Measurements from ENCODE around the gene ZNF248. TPM values are rescaled to one million over a fixed set of nuclear protein-coding genes. Genes with fewer than 3 reads are reported as not detected.
"Not testable (repeated sequence)": the region's sequence is repeated elsewhere in the genome, so short reads cannot be mapped to it uniquely, and the experiment has no call there.

ZNF248 gene
- total and polyA plus RNA-seq, 4 donors = 28.9 to 40.1 (median 30.6) TPM

DNA sequence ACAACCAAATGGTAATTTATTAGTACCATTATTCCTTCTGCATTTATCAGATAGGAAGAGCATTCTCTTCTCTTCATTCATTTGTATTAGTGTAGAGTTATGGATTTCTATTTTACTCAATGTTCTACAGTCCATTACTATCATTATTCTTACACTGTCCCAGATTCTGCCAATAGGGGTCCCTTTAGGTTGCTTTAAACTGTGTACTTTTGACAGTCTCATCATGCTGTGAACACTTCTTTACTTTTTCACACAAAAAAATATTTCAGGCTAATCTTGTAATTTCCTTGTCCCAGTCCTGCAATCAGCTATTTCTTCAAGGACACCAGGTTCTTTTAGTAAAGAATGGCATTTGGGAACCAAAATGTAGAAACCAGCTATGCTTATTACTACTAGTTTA, 99.3 kb downstream of the ZNF248 start:
- H3K27me3 ChIP-seq (ENCODE audit: control insufficient read depth, insufficient read depth, low read length) = no peaks in the 10 kb centered on the region
- no peaks in the 10 kb centered on the region for H3K4me1 ChIP-seq (ENCODE audit: control insufficient read depth, insufficient read depth, low read length)
- H3K4me3 ChIP-seq (ENCODE audit: low read depth, low read length) = no peak overlapping the region
- H3K9me3 ChIP-seq (ENCODE audit: control insufficient read depth, insufficient read depth, low read length) = peaks cover 4% of the 10 kb centered on the region
- H3K27ac ChIP-seq (ENCODE audit: low read depth, low read length) = no peak overlapping the region
- no peak for DNase-seq (ENCODE audit: low read depth in 4 of 6, low spot score in 6 of 6)
- H3K36me3 ChIP-seq (ENCODE audit: control insufficient read depth, insufficient read depth, low read length) = no peaks in the 10 kb centered on the region

DNA sequence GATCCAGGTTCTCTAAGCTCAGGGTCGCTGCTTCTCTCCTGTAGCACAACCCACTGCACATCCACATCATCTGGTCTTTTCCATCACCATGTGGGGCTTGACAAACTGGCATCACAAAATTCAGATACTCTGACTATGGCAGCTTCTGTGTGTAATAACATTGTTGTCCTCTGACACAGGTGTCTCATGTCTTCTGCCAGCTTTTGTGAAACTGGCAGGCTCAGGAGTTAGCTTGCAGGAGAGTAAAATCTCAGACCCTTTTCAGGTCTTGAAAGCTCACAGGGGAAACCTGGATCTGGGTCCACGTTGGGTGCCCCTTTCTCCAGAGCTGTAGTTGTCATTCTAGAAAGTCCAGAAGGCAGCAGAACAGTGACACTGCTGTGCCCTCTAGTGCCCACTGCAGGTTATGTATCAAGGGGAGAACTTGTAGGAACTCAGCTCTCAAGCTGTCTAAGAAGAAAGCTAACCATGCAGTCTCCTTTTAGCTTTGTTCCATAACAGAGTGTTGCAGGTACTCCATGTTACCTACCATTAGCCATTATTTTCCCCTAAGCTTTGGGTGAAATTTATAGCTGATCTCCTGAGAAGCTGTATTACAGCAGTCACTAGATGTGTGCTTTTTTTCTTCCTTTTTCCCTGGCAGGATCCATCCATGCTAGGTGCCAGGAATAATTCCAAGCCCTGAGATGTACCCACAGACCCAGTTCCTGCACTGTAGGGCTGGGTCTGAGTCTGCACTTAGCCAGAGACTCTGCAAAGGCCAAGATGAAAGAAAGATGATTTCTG, 102.7 kb downstream of the ZNF248 start:
- H3K9me3 ChIP-seq (ENCODE audit: control insufficient read depth, insufficient read depth, low read length) = no peaks in the 10 kb centered on the region

DNA sequence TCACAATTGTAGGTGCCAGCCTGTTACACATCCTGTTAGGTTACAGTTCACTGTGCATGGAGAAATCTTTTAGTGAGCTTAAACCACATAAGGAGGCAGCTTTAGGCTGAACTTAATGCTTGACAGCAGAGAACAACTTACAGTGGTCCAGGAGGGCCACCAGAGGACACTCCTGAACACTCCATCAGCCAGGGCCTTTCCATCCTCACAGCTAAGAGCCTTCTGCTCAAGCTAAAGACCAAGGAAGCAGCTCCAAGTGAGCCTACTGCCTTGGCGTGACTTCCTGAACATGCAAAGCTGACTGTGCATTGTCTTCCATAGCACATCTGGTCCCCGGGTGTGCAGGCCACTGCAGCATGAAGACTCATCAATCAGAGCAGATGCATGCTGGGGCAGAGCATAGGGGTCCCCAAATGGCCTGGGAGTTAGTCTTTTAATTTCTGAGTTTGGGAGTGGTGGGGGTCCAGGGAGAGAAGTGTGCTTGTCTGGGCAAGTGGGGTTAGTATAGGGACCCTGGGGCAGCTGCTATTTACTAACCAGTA, 105.0 kb downstream of the ZNF248 start:
- WGBS (ENCODE audit: insufficient coverage) = 86% methylated on average over 2 of the region's 2 CpGs
- Histone ChIP-seq H3K27me3 (ENCODE audit: control insufficient read depth, insufficient read depth, low read length) (no peaks in the 10 kb centered on the region), H3K4me3 (ENCODE audit: low read depth, low read length) (no peak overlapping the region), H3K27ac (ENCODE audit: low read depth, low read length) (no peak overlapping the region), H3K36me3 (ENCODE audit: control insufficient read depth, insufficient read depth, low read length) (no peaks in the 10 kb centered on the region), H3K9me3 (ENCODE audit: control insufficient read depth, insufficient read depth, low read length) (no peaks in the 10 kb centered on the region), H3K4me1 (ENCODE audit: control insufficient read depth, insufficient read depth, low read length) (no peaks in the 10 kb centered on the region)
- DNase-seq (ENCODE audit: low read depth in 4 of 6, low spot score in 6 of 6) = no peak

More for the DNA sequence above, 102.7 kb downstream of the ZNF248 start:
- Histone ChIP-seq H3K4me3 (ENCODE audit: low read depth, low read length) (no peak overlapping the region), H3K27ac (ENCODE audit: low read depth, low read length) (no peak overlapping the region), H3K27me3 (ENCODE audit: control insufficient read depth, insufficient read depth, low read length) (no peaks in the 10 kb centered on the region), H3K4me1 (ENCODE audit: control insufficient read depth, insufficient read depth, low read length) (no peaks in the 10 kb centered on the region), H3K36me3 (ENCODE audit: control insufficient read depth, insufficient read depth, low read length) (no peaks in the 10 kb centered on the region)
- 17% methylated on average over 2 of the region's 2 CpGs for WGBS (ENCODE audit: insufficient coverage)
- DNase-seq (ENCODE audit: low read depth in 4 of 6, low spot score in 6 of 6) = no peak

DNA sequence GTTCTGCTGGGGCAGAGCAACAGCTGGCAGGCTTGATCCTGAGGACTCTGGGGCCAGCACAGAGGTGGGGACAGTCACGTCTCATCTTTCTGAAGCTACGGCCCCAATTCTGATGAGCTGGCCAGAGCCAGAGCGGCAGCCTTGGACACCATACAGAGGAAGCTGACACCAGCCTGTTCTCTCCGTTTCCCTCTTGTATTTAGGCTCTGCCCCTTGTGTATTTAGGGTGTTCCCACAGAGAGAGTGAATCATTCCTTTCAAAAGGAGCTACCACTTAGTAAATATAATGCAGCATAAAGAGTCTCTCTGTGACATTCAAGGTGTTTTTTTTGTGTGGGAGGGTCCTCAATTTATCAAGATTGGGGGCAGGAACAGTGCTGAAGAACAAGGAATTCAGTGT, 109.2 kb downstream of the ZNF248 start:
- 91% methylated on average over 2 of the region's 4 CpGs for WGBS (ENCODE audit: insufficient coverage)
- no peaks in the 10 kb centered on the region for H3K27me3 ChIP-seq (ENCODE audit: control insufficient read depth, insufficient read depth, low read length)
- no peaks in the 10 kb centered on the region for H3K4me1 ChIP-seq (ENCODE audit: control insufficient read depth, insufficient read depth, low read length)
- H3K9me3 ChIP-seq (ENCODE audit: control insufficient read depth, insufficient read depth, low read length) = no peaks in the 10 kb centered on the region
- no peaks in the 10 kb centered on the region for H3K36me3 ChIP-seq (ENCODE audit: control insufficient read depth, insufficient read depth, low read length)
- DNase-seq (ENCODE audit: low read depth in 4 of 6, low spot score in 6 of 6) = no peak
- H3K4me3 ChIP-seq (ENCODE audit: low read depth, low read length) = no peak overlapping the region
- no peak overlapping the region for H3K27ac ChIP-seq (ENCODE audit: low read depth, low read length)

DNA sequence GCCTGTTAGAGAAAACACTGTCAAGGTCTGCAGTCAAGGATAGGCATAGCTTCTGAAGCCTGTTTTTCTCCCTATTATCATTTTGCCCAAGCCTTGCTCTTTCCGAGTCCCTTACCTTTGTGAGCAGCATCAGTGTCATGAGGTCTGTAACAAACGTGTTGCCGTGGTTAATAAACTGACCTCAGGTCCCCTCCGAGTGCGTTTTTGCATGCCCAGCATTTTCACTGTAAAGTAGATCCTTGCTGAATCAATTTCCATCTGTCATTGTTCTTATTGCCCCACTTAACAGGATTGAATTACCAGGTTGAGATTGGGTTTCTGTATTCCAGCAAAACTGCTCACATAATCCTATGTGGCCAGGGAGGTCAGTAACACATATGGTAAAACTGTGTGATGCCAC, 110.3 kb downstream of the ZNF248 start:
- 58% methylated on average over 5 of the region's 5 CpGs for WGBS (ENCODE audit: insufficient coverage)
- H3K36me3 ChIP-seq (ENCODE audit: control insufficient read depth, insufficient read depth, low read length) = no peaks in the 10 kb centered on the region
- no peaks in the 10 kb centered on the region for H3K4me1 ChIP-seq (ENCODE audit: control insufficient read depth, insufficient read depth, low read length)
- H3K4me3 ChIP-seq (ENCODE audit: low read depth, low read length) = no peak overlapping the region
- H3K27me3 ChIP-seq (ENCODE audit: control insufficient read depth, insufficient read depth, low read length) = no peaks in the 10 kb centered on the region
- no peak overlapping the region for H3K27ac ChIP-seq (ENCODE audit: low read depth, low read length)
- no peaks in the 10 kb centered on the region for H3K9me3 ChIP-seq (ENCODE audit: control insufficient read depth, insufficient read depth, low read length)
- no peak for DNase-seq (ENCODE audit: low read depth in 4 of 6, low spot score in 6 of 6)

DNA sequence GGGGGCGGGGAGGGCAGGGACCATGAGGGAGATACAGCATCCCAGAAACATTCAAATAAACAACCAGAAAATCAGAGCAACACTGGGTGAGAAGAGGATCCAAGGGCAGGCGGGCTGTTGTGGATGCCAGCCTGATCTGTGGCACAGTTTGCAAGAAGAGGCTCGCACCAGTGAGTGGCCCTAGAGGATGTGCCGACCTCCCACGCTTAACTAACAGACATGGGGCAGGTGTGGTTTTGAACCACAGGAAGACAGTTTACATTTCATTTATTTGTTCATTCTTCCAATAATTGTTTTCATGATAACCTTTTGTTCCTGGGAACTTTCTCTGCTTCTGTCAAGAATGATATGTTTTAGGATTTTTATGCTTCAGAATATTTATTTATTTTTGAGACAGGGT, 115.6 kb downstream of the ZNF248 start:
- no peaks in the 10 kb centered on the region for H3K27me3 ChIP-seq (ENCODE audit: control insufficient read depth, insufficient read depth, low read length)
- H3K4me3 ChIP-seq (ENCODE audit: low read depth, low read length) = no peak overlapping the region
- no peak overlapping the region for H3K27ac ChIP-seq (ENCODE audit: low read depth, low read length)
- H3K9me3 ChIP-seq (ENCODE audit: control insufficient read depth, insufficient read depth, low read length) = peaks cover 6% of the 10 kb centered on the region
- 100% methylated on average over 1 of the region's 5 CpGs for WGBS (ENCODE audit: insufficient coverage)
- H3K36me3 ChIP-seq (ENCODE audit: control insufficient read depth, insufficient read depth, low read length) = no peaks in the 10 kb centered on the region
- no peaks in the 10 kb centered on the region for H3K4me1 ChIP-seq (ENCODE audit: control insufficient read depth, insufficient read depth, low read length)
- DNase-seq (ENCODE audit: low read depth in 4 of 6, low spot score in 6 of 6) = no peak

DNA sequence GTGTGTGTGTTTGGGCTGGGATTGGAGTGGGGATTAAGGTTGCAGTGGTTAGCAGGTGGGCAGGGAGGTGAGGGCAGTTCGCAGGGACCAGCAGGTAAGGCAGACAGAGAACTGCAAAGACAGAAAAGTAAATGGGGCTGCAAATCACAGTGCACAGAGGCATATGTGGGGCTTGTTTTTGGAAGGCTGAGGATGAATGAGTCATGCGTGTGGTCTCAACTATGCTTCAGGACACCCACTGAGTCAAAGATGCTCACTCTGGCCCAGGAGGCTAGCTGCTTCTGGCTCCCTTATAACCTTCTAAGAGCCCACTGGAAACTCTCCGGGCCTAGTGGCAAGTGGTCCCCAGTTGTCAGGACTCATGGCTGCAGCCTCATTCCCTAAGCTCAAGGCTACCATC, 118.2 kb downstream of the ZNF248 start:
- H3K4me1 ChIP-seq (ENCODE audit: control insufficient read depth, insufficient read depth, low read length) = no peaks in the 10 kb centered on the region
- H3K27ac ChIP-seq (ENCODE audit: low read depth, low read length) = no peak overlapping the region
- no peak for DNase-seq (ENCODE audit: low read depth in 4 of 6, low spot score in 6 of 6)
- H3K9me3 ChIP-seq (ENCODE audit: control insufficient read depth, insufficient read depth, low read length) = peaks cover 7% of the 10 kb centered on the region
- WGBS (ENCODE audit: insufficient coverage) = 76% methylated on average over 3 of the region's 3 CpGs
- H3K27me3 ChIP-seq (ENCODE audit: control insufficient read depth, insufficient read depth, low read length) = no peaks in the 10 kb centered on the region
- H3K4me3 ChIP-seq (ENCODE audit: low read depth, low read length) = no peak overlapping the region
- H3K36me3 ChIP-seq (ENCODE audit: control insufficient read depth, insufficient read depth, low read length) = no peaks in the 10 kb centered on the region

DNA sequence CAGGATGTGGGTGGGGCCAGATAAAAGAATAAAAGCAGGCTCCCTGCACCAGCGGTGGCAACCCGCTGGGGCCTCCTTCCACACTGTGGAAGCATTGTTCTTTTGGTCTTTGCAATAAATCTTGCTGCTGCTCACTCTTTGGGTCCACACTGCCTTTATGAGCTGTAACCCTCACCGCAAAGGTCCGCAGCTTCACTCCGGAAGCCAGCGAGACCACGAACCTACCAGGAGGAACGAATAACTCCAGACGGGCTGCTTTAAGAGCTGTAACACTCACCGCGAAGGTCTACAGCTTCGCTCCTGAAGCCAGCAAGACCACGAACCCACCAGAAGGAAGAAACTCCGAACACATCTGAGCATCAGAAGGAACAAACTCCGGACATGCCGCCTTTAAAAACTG, 119.2 kb downstream of the ZNF248 start:
- 88% methylated on average over 16 of the region's 16 CpGs for WGBS (ENCODE audit: insufficient coverage)
- not testable (repeated sequence) for DNase-seq (ENCODE audit: low read depth in 4 of 6, low spot score in 6 of 6); H3K9me3 ChIP-seq (ENCODE audit: control insufficient read depth, insufficient read depth, low read length); H3K36me3 ChIP-seq (ENCODE audit: control insufficient read depth, insufficient read depth, low read length); H3K27ac ChIP-seq (ENCODE audit: low read depth, low read length); H3K4me1 ChIP-seq (ENCODE audit: control insufficient read depth, insufficient read depth, low read length); H3K4me3 ChIP-seq (ENCODE audit: low read depth, low read length); H3K27me3 ChIP-seq (ENCODE audit: control insufficient read depth, insufficient read depth, low read length)

DNA sequence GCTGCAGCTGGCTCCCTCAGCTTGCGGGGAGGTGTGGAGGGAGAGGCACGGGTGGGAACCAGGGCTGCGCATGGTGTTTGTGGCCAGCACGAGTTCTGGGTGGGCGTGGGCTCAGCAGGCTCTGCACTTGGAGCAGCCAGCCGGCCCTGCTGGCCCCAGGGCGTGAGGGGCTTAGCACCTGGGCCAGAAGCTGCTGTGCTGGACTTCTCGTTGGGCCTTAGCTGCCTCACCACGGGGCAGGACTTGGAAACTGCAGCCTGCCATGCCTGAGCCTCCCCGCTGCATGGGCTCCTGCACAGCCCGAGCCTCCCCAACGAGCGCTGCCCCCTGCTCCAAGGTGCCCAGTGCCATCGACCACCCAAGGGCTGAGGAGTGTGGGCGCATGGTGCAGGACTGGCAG, 120.1 kb downstream of the ZNF248 start:
- WGBS (ENCODE audit: insufficient coverage) = 78% methylated on average over 15 of the region's 15 CpGs
- Histone ChIP-seq H3K9me3 (ENCODE audit: control insufficient read depth, insufficient read depth, low read length) (peaks cover 7% of the 10 kb centered on the region), H3K27ac (ENCODE audit: low read depth, low read length) (no peak overlapping the region), H3K4me3 (ENCODE audit: low read depth, low read length) (no peak overlapping the region), H3K27me3 (ENCODE audit: control insufficient read depth, insufficient read depth, low read length) (no peaks in the 10 kb centered on the region), H3K36me3 (ENCODE audit: control insufficient read depth, insufficient read depth, low read length) (no peaks in the 10 kb centered on the region), H3K4me1 (ENCODE audit: control insufficient read depth, insufficient read depth, low read length) (no peaks in the 10 kb centered on the region)
- DNase-seq (ENCODE audit: low read depth in 4 of 6, low spot score in 6 of 6) = no peak

DNA sequence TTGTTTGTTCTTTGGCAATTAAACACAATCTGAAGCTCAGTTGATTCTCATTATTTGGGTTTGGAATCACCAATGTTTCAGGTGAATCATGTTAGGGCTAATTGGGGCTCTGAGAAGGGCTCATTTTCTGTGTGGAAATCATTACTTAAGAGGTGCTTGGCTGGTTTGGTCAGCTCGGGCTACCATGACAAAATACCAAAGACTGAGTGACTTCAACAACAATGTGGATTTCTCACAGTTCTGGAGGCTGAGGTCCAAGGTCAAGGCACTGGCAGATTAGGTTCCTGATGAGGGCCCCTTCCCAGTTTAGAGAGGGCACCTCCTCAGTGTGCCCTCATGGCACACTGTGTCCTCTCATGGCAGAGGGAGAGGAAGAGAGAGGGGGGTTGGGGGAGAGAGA, 121.3 kb downstream of the ZNF248 start:
- no peak overlapping the region for H3K4me3 ChIP-seq (ENCODE audit: low read depth, low read length)
- DNase-seq (ENCODE audit: low read depth in 4 of 6, low spot score in 6 of 6) = no peak
- no CpG with 5 or more reads among the region's 1 CpG for WGBS (ENCODE audit: insufficient coverage)
- no peaks in the 10 kb centered on the region for H3K4me1 ChIP-seq (ENCODE audit: control insufficient read depth, insufficient read depth, low read length)
- no peaks in the 10 kb centered on the region for H3K36me3 ChIP-seq (ENCODE audit: control insufficient read depth, insufficient read depth, low read length)
- H3K9me3 ChIP-seq (ENCODE audit: control insufficient read depth, insufficient read depth, low read length) = peaks cover 6% of the 10 kb centered on the region
- H3K27ac ChIP-seq (ENCODE audit: low read depth, low read length) = no peak overlapping the region
- H3K27me3 ChIP-seq (ENCODE audit: control insufficient read depth, insufficient read depth, low read length) = no peaks in the 10 kb centered on the region
